Ramos (cell line): ENCODE results near the gene BUB1.
"Not testable (repeated sequence)": the region's sequence is repeated elsewhere in the genome, so short reads cannot be mapped to it uniquely, and the experiment has no call there.

ENCODE experiments used
- in situ Hi-C: fragments of 300-500 bp; cut with MboI; formaldehyde crosslinking; loops from one replicate; pipeline ENCODE4 v1.14.3; 2022; ENCODE audit warnings: low sequenced_read_pairs; ENCODE audit not compliant: unreplicated experiment

The BUB1 gene

GRCh38 chr2:110660558-110660957 is 17.3 kb downstream of the BUB1 start:
- in situ Hi-C loops = no loop called here

- in situ Hi-C loops = no loop called here
These were observed 18.6 kb downstream of the BUB1 start for GRCh38 chr2:110659248-110659647.

GRCh38 chr2:110657724-110658305 is 20.0 kb downstream of the BUB1 start:
- in situ Hi-C loops = no loop called here

GRCh38 chr2:110655701-110656100 is 22.2 kb downstream of the BUB1 start:
- in situ Hi-C loops = no loop called here

- in situ Hi-C loops = no loop called here
These were observed 24.0 kb downstream of the BUB1 start for GRCh38 chr2:110653861-110654260.

GRCh38 chr2:110650346-110650745 is 27.5 kb downstream of the BUB1 start:
- in situ Hi-C loops = no loop called here

GRCh38 chr2:110647777-110648176 is 30.1 kb downstream of the BUB1 start:
- in situ Hi-C loops = no loop called here

GRCh38 chr2:110645616-110646015 is 32.2 kb downstream of the BUB1 start:
- in situ Hi-C loops = no loop called here

GRCh38 chr2:110644357-110644756 is 33.5 kb downstream of the BUB1 start:
- in situ Hi-C loops = no loop called here

GRCh38 chr2:110642360-110642759 is 35.5 kb downstream of the BUB1 start:
- in situ Hi-C loops = no loop called here

GRCh38 chr2:110639972-110640371 is 37.9 kb downstream of the BUB1 start:
- in situ Hi-C loops = no loop called here

GRCh38 chr2:110638952-110639695 is 38.7 kb downstream of the BUB1 start:
- in situ Hi-C loops = no loop called here

GRCh38 chr2:110638004-110638403 is 39.9 kb downstream of the BUB1 start:
- in situ Hi-C loops = no loop called here

GRCh38 chr2:110637093-110637492 is 40.8 kb downstream of the BUB1 start:
- in situ Hi-C loops = no loop called here

- in situ Hi-C loops = not testable (repeated sequence)
These were observed 41.8 kb downstream of the BUB1 start for GRCh38 chr2:110635949-110636628.

- in situ Hi-C loops = not testable (repeated sequence)
These were observed 50.5 kb downstream of the BUB1 start for GRCh38 chr2:110627348-110627747.

- in situ Hi-C loops = not testable (repeated sequence)
These were observed 58.4 kb downstream of the BUB1 start for GRCh38 chr2:110619326-110619939.

- in situ Hi-C loops = not testable (repeated sequence)
These were observed 63.9 kb downstream of the BUB1 start for GRCh38 chr2:110613927-110614326.

GRCh38 chr2:110610613-110611250 is 67.1 kb downstream of the BUB1 start:
- in situ Hi-C loops = not testable (repeated sequence)

GRCh38 chr2:110609843-110610612 is 67.8 kb downstream of the BUB1 start:
- in situ Hi-C loops = not testable (repeated sequence)
